ENCODE data around the gene PRDX5. TPM values are rescaled to one million over a fixed set of nuclear protein-coding genes. Genes with fewer than 3 reads are reported as not detected.

PRDX5 gene
- total RNA-seq, result 173 and 330 TPM in 2 replicates

DNA sequence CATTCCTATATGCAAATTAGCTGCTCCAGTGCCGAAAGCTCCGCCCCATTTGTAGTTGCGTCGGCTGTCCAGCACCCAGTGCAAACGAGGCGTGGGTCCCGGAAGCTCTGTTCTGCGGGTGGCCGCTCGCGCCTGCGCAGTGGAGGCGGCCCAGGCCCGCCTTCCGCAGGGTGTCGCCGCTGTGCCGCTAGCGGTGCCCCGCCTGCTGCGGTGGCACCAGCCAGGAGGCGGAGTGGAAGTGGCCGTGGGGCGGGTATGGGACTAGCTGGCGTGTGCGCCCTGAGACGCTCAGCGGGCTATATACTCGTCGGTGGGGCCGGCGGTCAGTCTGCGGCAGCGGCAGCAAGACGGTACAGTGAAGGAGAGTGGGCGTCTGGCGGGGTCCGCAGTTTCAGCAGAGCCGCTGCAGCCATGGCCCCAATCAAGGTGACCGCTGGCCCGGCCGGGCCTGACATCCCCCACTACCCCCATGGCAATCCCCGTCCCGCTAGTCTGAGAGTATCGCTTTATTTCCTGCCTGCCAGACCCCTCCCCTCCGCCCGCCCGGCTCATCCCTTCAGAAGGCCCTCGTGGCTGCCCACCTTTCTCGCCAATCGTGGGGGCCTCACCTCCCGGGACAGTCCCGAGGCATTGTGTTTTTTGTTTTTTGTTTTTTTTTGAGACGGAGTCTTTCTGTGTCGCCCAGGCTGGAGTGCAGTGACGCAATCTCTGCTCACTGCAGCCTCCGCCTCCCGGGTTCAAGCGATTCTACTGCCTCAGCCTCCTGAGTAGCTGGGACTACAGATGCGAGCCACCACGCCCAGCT, at the start of gene PRDX5:
PRDX5 (plus strand) TSS at position 161 of the 805 bp plus-strand sequence; CDS start at position 256, 95 bp downstream.

DNA sequence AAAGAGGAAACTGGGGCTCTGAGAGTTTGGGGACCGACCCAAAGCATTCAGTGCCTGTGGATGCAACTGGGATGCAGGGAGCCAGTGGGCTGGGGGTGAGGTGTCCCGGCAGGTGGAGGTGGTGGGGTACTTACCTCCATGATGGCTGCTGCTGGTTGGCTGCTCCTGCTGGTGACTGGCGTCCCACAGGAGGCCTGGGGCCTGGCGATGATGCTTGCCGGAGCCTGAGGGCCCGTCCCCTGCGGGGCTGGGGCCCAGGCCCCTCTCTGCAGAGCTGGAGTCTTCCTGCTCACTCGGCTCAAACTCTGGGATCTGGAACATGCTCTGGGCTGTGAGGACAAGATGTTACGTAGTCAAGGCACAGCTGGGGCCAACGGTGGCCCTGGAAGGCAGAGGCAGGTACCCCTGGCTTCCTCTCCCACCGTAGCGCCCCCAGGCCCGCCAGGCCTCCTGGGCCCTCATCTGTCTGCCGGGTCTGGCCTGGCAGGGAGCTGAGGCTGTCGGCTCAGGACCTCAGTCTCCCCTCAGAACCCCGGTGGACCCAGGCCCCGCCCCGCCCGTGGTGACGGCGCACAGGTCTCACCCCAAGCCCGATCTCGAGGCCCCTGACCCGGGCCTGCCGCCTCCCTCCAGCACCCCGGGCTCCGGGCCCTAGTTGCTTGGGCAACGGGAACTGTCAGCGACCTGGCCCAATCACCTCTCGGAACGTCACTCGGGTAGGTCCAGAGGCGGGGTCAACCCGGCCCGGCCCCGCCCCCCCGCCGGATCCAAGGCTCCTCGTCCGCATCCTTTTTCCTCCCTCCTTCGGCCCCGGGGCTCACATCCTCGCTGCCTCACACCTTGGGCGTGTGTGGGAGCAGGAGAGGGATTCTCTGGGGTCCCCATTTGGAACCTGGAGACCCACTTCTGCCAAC, 33.6 kb upstream of the PRDX5 start, which contains the start of gene BAD:
BAD (minus strand) TSS at position 618 of the 914 bp plus-strand sequence; CDS start at position 321, 297 bp downstream.

DNA sequence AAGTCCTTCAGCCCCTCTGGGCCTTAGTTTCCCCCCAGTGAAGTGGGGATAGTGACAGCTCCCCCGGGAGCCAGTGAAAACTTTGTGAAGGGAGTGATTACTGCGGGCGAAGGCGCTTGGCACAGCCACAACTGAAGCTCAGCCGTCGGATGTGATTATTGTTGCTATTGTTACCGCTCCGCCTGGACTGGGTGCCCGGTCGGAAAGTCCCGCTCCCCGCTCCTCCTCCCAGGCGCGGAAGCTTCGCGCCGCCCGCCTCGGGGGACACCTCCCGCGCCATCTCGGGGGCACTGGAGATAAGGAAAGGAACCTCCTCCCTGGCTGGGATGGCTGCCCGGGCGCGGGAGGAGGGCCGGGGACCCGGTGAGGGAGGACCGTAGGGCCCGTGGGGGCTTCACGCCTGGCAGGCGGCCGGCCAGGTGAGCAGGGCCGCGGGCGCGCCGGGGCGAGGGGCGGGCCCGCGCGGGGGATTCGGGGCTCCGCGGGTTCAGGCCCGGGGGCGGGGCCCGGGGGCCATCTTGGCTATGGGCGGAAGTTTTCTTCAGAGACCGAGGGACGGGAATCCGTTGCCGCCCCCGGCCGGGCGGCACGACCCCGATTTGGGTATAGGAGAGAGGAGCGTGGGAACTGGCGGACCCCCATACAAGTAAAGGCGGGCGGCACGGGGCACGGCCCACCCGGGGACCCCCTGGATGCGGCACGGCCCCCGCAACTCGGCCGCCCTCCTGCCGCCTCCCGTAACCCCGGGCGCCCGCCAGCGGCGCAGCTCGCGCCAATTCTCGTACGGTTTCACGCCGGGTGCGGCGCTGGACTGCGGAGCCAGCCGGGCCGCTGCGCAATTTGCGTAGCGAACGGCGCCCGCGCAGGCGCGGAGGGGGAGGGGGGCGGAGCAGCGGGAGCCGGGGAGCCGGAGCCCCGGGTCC, 32.7 kb upstream of the PRDX5 start, which contains the start of gene GPR137:
GPR137 (plus strand) TSS at position 887 of the 923 bp plus-strand sequence. CDS start 677 bp downstream, outside the sequence.

DNA sequence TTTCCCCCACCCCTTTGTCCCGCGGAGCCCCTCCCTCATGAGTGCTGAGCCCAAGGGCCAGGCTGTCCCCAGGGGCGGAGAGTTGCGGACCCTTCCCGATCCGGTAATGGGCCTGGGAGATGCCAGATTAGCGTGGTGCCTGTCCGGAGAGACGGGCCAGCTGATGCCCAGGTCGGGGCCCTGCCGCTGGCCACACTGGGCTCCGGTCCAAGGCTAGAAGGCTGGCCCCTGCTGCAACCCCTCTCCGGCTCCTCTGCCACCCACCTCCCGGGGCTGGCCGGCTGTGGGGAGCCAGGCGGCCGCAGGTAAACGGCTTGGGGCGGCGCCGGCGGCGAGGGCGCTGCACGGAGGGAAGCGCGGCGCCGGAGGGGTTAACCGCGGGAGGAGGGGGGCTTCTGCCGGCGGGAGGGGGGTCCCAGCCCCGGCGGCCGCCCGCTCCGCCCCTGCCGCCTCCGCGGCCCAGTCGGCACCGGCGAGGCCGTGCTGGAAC, 26.6 kb upstream of the PRDX5 start, which contains the start of gene KCNK4:
KCNK4 (plus strand) TSS at position 41 of the 490 bp plus-strand sequence. CDS start 1,717 bp downstream, outside the sequence.

DNA sequence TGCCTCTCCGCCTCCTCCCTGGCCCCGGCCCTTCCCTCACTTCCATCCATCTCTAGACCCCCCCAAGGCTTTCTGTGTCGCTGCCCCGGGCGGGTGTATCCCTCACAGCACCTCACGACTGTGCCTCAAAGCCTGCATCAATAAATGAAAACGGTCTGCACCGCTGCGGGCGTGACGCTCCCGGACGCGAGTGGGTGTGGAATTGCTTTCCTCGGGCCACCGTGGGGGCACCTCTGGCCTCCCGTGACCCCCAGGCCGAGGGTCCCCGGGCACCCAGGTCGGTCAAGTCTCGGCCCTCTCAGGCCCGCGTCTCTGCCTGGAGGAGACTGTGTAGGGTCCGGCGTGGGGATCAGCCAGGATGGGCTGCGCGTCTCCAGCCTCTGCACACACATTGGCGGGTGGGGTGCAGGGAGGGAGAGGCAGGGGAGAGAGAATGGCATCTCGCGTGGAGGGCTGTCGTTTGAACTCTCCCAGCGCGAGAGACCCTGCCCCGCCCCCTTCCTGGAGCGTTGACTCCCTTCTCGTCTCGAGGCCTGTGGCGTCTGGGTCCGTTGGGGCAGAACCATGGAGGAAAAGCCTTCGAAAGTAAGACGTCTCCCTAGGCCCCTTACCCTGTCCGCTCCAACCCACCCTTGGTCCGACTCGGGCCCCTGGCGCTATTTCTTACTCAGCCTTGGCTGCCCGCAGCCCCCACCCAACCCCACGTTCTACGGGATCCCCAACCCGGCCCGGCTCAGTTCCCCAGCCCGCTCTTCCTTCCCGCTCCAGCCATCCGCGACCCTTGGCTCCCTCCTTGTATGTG, 17.9 kb upstream of the PRDX5 start, which contains the start of gene CATSPERZ:
CATSPERZ (plus strand) TSS at position 512 of the 802 bp plus-strand sequence; CDS start at position 565, 53 bp downstream.

DNA sequence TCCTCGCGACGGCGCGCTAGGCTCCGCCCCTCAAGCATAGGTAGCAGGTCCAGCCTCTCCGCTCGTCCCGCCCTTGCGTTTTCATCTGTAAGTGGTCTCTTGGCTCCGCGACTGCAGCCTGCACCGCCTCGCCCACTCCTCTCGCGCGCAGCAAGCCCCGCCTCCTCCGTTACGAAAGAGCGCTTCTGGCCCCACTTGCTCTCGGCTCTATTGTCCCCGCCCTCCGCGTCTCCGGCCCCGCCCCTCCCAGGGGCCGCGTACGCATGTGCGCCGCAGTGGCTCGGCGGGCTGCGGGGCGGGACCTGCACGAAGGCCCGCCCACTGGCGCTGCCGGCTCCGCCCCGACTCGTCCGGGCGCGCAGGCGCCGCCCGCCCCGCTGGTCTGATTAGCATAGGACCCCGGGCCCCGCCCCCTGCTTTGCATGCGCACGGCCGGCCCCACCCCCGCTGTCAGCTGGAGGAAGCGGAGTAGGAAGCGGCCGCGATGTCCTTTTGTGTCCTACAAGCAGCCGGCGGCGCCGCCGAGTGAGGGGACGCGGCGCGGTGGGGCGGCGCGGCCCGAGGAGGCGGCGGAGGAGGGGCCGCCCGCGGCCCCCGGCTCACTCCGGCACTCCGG, 12.7 kb upstream of the PRDX5 start, which contains the start of gene ESRRA:
ESRRA (plus strand) TSS at position 450 of the 616 bp plus-strand sequence. CDS start 1,656 bp downstream, outside the sequence.

DNA sequence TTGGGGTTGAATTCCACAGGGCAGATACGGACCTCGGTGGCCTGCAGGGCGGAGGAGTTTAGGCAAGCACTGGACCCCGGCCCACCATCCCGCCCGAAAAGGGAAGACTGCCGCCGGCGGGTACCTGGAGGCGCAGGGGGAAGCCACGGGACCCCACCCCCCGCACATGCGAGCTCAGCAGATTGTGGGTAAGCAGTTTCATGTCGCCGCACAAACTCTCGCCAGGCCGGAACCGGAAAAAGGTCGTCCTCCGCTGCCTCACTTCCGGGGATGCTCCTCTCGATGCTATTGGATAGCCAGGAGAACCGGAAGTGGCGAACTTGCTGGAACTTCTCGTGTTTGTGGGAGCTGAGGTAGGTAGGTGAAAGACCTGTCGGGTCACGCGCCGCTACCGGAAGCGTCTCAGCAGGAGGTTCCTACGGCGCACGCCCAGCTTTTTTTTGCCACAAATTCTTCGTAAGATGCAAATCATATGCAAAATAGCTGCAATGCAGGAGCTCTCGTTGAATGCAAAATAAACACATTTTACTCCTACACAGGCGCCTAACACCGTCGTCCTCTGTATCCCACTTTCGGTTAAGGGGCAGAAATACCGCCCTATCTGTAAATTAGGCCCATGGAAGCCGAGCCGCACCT, 478 bp upstream of the PRDX5 start, which contains the start of gene TRMT112:
TRMT112 (minus strand) TSS at position 235 of the 636 bp plus-strand sequence; CDS start at position 202, 33 bp downstream.

DNA sequence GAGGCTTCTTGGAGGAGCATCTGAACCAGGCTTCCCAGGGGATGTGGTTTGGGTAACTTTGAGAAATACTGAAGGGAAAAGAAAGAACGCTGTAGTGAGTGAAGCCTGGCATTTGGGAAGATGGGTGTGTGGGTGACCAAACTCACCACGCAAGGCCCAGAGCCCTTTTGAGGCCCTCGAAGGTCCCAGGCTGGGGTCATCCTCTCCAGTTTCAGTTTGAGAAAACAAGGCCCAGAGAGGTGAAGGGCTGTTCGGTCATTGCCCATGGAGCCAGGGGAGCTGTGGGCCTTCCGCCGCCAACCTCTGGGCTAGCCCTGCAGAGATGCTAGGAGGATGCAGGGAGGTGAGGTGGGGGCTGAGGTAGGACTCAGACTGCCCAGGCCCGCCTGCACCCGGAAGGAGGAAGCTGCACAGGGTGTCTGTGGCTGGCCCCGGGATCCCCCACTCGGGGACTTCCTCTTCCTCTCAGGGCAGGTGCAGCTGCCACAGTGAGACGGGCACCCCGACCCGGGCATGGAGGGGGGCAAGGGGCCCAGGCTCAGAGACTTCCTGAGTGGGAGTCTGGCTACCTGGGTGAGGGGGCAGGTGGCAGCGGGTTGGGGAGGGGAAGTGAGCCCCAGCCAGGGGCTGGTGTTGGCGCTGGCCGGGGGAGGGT, 22.0 kb downstream of the PRDX5 start, which contains the start of gene CCDC88B:
CCDC88B (plus strand) TSS at position 451 of the 655 bp plus-strand sequence; CDS start at position 514, 63 bp downstream.

DNA sequence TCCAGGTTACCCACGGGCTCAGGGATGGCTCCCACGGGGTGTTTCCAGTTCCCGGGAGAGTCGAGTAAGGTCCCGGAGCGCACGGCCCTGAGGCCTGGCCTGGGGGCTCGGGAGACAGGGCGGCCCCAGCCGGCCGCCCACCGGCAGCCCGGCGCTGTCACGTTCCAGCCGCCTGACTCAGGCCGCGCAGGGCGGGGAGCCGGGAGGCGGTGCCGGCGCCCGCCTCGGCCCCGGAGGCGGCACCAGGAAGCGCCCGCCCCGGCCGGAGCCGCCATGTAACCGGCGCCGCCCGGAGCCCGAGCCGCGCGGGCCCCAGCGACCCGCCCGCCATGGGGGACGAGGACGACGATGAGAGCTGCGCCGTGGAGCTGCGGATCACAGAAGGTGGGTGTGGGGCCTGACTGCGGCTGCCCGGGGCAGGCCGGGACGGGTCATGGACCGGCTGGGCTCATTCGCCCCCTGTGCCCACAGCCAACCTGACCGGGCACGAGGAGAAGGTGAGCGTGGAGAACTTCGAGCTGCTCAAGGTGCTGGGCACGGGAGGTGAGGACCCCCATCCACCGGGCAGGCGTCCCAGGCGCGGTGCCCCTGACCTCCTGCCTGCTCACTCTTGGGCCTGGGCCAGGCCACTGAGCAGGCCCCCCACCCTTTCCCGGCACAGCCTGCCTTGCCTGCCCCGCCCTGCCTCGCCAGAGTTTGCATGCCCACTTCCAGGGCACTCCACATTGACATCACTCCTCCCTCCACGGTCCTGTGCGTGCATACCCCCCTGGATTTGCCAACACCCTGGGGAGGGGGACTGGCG, 41.2 kb downstream of the PRDX5 start, which contains the start of gene RPS6KA4:
RPS6KA4 (plus strand) TSS at position 256 of the 805 bp plus-strand sequence; CDS start at position 330, 74 bp downstream.

Other genes starting within 250 kb of the PRDX5 start
- gene MACROD1, start 152.0 kb upstream of the PRDX5 start, total RNA-seq, result 9.8 and 15.1 TPM in 2 replicates
- 90.0 and 203 TPM in 2 replicates for gene STIP1, start 131.9 kb upstream of the PRDX5 start, total RNA-seq
- gene FERMT3, start 111.4 kb upstream of the PRDX5 start, total RNA-seq, result 0.30 and 1.7 TPM in 2 replicates
- gene TRPT1, start 91.9 kb upstream of the PRDX5 start, total RNA-seq, result 27.6 and 29.4 TPM in 2 replicates
- gene NUDT22, start 91.8 kb upstream of the PRDX5 start, total RNA-seq, result 45.1 and 49.0 TPM in 2 replicates
- 10.8 and 13.7 TPM in 2 replicates for gene DNAJC4, start 87.6 kb upstream of the PRDX5 start, total RNA-seq
- gene VEGFB, start 83.5 kb upstream of the PRDX5 start, total RNA-seq, result 28.2 and 32.9 TPM in 2 replicates
- 53.1 and 63.8 TPM in 2 replicates for gene FKBP2, start 77.0 kb upstream of the PRDX5 start, total RNA-seq
- gene PPP1R14B, start 71.2 kb upstream of the PRDX5 start, total RNA-seq, result 175 and 215 TPM in 2 replicates
- 29.4 and 53.7 TPM in 2 replicates for gene PLCB3, start 66.6 kb upstream of the PRDX5 start, total RNA-seq
- 31.4 and 48.1 TPM in 2 replicates for gene BAD, start 33.5 kb upstream of the PRDX5 start, total RNA-seq
- gene GPR137, start 32.3 kb upstream of the PRDX5 start, total RNA-seq, result 9.2 and 11.9 TPM in 2 replicates
- not detected in 2 replicates for gene KCNK4, start 26.8 kb upstream of the PRDX5 start, total RNA-seq
- gene CATSPERZ, start 17.8 kb upstream of the PRDX5 start, total RNA-seq, result 0.28 TPM in 1 of 2 replicates, not detected in the other
- 24.1 and 28.5 TPM in 2 replicates for gene ESRRA, start 12.6 kb upstream of the PRDX5 start, total RNA-seq
- gene TRMT112, start 562 bp upstream of the PRDX5 start, total RNA-seq, result 157 and 327 TPM in 2 replicates
- 1.3 and 1.5 TPM in 2 replicates for gene CCDC88B, start 22.1 kb downstream of the PRDX5 start, total RNA-seq
- gene RPS6KA4, start 41.0 kb downstream of the PRDX5 start, total RNA-seq, result 24.1 and 45.3 TPM in 2 replicates
- 0.05 TPM in 1 of 2 replicates, not detected in the other for gene SLC22A11, start 237.8 kb downstream of the PRDX5 start, total RNA-seq

All from smooth muscle cell of the umbilical artery (primary cell).